A375 (cell line): Measurements from ENCODE around the gene GMNC. TPM values are rescaled to one million over a fixed set of nuclear protein-coding genes. Genes with fewer than 3 reads are reported as not detected.

Experiments used
- total RNA-seq: library from RNA; depleted of rRNA; stranded (reverse); fragments of >200 nt; shearing (Covaris generic); gene quantifications from 2 replicates; pipeline ENCODE4 v1.2.3, GENCODE V29; 2014; rRNA removed

Gene GMNC, protein sequence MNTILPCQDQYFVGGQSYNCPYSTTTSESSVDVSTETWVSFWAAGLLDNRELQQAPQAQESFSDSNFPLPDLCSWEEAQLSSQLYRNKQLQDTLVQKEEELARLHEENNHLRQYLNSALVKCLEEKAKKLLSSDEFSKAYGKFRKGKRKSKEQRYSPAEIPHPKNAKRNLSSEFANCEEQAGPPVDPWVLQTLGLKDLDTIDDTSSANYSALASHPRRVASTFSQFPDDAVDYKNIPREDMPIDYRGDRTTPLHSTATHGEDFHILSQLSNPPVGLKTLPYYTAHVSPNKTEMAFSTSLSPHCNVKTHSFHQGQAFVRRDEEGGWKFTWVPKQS
- not detected in 2 replicates for total RNA-seq

DNA sequence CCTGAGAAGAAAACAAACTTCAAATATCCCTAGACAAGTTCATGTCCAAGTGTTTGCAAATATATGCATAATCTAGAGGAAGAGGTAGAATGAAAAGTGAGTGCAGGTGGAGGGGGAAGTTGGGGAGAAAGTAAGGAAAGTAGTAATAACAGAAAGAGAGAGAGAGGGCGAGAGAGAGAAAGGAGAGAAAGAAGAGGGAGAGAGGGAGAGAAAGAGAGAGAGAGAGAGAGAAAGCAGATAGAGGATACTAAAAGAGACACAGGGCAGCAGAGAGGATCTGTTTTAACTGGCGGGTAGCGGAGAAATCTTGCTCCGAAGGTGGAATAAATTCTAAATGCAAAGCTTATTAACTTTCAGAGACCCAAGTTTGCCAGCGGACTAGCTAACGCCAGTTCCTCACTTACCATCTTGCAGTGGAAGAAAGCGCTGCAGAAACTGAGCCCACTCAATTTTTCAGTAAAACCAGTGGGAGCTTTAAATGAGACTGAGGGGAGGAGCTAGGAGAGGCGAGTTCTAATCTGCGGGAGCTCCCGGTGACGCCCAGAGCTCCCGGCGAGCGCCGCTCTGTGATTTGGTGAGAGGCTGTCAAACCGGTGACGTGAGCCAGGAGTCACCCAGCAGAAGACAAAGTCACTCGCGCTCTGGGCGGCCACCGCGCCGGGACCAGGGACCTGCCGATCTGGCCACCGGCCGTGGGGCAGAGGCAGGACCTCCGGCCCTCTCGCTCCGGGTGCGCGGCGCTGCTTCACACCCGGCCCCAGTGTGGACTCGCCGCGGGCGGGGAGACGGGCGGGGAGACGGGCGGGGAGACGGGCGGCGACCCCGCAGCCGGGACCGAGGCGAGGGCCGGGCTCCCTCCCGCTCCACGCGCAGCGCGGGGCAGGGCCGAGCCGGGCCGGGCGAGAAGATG is at the start of gene GMNC:
GMNC (minus strand) TSS at position 486 of the 910 bp plus-strand sequence; CDS start at position 407, 79 bp downstream.

